GM13976 (cell line): ENCODE data around the gene RAVER1.
"Not testable (repeated sequence)": the region's sequence is repeated elsewhere in the genome, so short reads cannot be mapped to it uniquely, and the experiment has no call there.

Experiments
- DNase-seq: peaks from one replicate; pipeline ENCODE4 v3.0.0; 2012; ENCODE audit warnings: low spot score
- in situ Hi-C: fragments of 300-500 bp; cut with MboI; formaldehyde crosslinking; loops from one replicate; pipeline ENCODE4 v1.12.0; 2022; ENCODE audit warnings: low sequenced_read_pairs, mixed read lengths, inconsistent platforms; ENCODE audit not compliant: unreplicated experiment
- TF ChIP-seq, protein P1 (sequence below): IDR thresholded peaks from 2 replicates; pipeline ENCODE4 v1.5.1; 2012; ENCODE audit warnings: borderline replicate concordance, mild to moderate bottlenecking; ENCODE audit not compliant: insufficient read depth; ENCODE audit errors: extremely low read depth, missing control alignments, control extremely low read depth

Gene RAVER1, protein sequence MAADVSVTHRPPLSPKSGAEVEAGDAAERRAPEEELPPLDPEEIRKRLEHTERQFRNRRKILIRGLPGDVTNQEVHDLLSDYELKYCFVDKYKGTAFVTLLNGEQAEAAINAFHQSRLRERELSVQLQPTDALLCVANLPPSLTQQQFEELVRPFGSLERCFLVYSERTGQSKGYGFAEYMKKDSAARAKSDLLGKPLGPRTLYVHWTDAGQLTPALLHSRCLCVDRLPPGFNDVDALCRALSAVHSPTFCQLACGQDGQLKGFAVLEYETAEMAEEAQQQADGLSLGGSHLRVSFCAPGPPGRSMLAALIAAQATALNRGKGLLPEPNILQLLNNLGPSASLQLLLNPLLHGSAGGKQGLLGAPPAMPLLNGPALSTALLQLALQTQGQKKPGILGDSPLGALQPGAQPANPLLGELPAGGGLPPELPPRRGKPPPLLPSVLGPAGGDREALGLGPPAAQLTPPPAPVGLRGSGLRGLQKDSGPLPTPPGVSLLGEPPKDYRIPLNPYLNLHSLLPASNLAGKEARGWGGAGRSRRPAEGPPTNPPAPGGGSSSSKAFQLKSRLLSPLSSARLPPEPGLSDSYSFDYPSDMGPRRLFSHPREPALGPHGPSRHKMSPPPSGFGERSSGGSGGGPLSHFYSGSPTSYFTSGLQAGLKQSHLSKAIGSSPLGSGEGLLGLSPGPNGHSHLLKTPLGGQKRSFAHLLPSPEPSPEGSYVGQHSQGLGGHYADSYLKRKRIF

GRCh38 chr19:10332965-10333757, at the start of gene RAVER1:
Gene RAVER1, minus strand, starts transcription at chr19:10333529. Its CDS starts 22 bp downstream, at chr19:10333507.
- TF ChIP-seq, protein P1, sequence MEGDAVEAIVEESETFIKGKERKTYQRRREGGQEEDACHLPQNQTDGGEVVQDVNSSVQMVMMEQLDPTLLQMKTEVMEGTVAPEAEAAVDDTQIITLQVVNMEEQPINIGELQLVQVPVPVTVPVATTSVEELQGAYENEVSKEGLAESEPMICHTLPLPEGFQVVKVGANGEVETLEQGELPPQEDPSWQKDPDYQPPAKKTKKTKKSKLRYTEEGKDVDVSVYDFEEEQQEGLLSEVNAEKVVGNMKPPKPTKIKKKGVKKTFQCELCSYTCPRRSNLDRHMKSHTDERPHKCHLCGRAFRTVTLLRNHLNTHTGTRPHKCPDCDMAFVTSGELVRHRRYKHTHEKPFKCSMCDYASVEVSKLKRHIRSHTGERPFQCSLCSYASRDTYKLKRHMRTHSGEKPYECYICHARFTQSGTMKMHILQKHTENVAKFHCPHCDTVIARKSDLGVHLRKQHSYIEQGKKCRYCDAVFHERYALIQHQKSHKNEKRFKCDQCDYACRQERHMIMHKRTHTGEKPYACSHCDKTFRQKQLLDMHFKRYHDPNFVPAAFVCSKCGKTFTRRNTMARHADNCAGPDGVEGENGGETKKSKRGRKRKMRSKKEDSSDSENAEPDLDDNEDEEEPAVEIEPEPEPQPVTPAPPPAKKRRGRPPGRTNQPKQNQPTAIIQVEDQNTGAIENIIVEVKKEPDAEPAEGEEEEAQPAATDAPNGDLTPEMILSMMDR, result no peak
- in situ Hi-C loops, result no loop called here
- peak; percentile 100 for DNase-seq

- DNase-seq, result not testable (repeated sequence)
- in situ Hi-C loops, result loop anchor here (25.0 kb wide), 1 partner anchor 446 kb away; the partner anchor contains the start of gene OLFM2
Measured at GRCh38 chr19:10383223-10383499, 49.8 kb upstream of the RAVER1 start.

DNA sequence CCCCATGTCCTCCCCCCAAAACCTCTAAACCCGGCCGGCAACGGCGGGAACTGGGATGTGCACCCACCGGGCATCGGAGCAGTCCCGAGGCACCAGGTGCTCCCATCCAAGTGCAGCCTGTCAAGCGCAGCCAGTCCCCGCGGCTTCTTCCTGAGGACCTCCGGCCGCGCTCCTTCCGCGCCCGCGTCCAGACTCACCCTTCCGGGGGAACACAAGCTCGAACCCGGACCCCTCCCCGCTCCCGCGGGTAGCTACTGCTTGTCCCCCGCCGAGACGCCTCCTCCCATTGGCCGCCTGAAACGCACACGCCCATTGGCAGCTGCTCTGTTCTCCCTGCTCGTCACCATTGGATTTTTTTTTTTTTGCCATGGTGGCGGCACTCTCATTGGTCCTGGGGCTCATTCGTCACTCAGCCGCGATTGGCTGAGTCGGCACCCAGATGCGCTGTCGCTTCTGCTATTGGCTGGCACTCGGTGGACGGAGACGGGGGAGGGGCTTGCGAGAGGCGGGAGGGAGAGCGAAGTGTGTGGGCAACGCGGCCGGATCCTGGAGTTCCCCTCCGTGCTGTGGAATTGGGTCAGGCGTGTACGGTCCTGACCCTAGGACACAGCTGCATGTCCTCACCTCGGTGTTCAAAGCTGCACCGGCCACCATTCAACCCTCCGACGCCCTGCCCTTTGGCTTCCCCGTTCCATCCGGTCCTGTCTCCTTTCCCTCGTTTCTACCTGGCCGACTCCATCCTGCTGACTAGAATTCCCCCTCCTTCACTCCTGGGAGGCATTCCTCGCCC, 47.2 kb upstream of the RAVER1 start, which contains the start of gene TYK2:
Gene TYK2, minus strand, starts transcription at position 260 of the 790 bp plus-strand sequence. CDS start 2,166 bp downstream, outside the sequence.
- in situ Hi-C loops, result loop anchor here (25.0 kb wide), 1 partner anchor 443 kb away; the partner anchor contains the start of gene OLFM2
- TF ChIP-seq, protein P1, result no peak
- peak; percentile 100 for DNase-seq

DNA sequence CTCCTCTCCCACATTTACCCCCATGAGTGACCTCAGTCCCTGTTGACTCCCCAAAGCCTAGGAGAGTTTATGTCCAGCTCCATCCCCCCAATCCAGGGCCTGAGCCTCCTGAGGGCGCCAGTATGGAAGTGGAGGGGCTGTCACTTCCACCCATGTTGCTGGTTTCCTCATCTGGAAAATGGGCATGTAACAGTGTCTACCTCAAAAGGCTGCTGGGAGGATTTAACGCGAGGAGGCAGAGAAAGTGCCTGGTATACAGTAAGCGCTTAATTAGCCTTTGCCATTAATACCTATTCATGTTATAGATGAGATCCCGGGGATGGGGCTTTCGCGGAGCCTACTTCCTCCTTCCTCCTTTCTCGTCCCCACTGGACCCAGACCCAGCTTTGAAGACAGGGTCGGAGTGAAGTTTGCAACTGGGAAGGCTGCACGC, 46.6 kb upstream of the RAVER1 start:
- DNase-seq, result no peak
- in situ Hi-C loops, result loop anchor here (25.0 kb wide), 1 partner anchor 443 kb away; the partner anchor contains the start of gene OLFM2
- TF ChIP-seq, protein P1, result no peak

GRCh38 chr19:10378124-10378523, 44.8 kb upstream of the RAVER1 start:
- in situ Hi-C loops, result loop anchor here (25.0 kb wide), 1 partner anchor 441 kb away; the partner anchor contains the start of gene OLFM2
- no peak for DNase-seq
- TF ChIP-seq, protein P1, result no peak

GRCh38 chr19:10377140-10377640, 43.9 kb upstream of the RAVER1 start:
- in situ Hi-C loops, result loop anchor here (25.0 kb wide), 1 partner anchor 440 kb away; the partner anchor contains the start of gene OLFM2
- not testable (repeated sequence) for DNase-seq
